PFSK-1 (cell line): ENCODE results near the gene RAD9A.

Source experiments
- POLR2AphosphoS5 ChIP-seq: IDR thresholded peaks from 2 replicates; pipeline ENCODE4 v1.6.1; 2012; ENCODE audit warnings: low read depth, mild to moderate bottlenecking, control low read depth, low read length, moderate library complexity
- SIN3A ChIP-seq: IDR thresholded peaks from 2 replicates; pipeline ENCODE4 v1.6.1; 2012; ENCODE audit warnings: mild to moderate bottlenecking, low read length, moderate library complexity, borderline replicate concordance; ENCODE audit not compliant: insufficient read depth
- TAF1 ChIP-seq: IDR thresholded peaks from 2 replicates; pipeline ENCODE4 v1.6.1; 2012; ENCODE audit warnings: low read length, control low read depth, borderline replicate concordance; ENCODE audit not compliant: insufficient read depth
- TF ChIP-seq, protein P1 (sequence below), 2 experiments: IDR thresholded peaks; 2 replicates each; pipeline versions ENCODE4 v1.6.1 to v1.8.0; 2011 to 2012; ENCODE audit warnings: low read depth in 2 of 2, low read length in 2 of 2, control low read depth in 1 of 2, inconsistent platforms in 1 of 2, mild to moderate bottlenecking in 1 of 2, moderate library complexity in 1 of 2; ENCODE audit not compliant: insufficient read depth in 1 of 2

DNA sequence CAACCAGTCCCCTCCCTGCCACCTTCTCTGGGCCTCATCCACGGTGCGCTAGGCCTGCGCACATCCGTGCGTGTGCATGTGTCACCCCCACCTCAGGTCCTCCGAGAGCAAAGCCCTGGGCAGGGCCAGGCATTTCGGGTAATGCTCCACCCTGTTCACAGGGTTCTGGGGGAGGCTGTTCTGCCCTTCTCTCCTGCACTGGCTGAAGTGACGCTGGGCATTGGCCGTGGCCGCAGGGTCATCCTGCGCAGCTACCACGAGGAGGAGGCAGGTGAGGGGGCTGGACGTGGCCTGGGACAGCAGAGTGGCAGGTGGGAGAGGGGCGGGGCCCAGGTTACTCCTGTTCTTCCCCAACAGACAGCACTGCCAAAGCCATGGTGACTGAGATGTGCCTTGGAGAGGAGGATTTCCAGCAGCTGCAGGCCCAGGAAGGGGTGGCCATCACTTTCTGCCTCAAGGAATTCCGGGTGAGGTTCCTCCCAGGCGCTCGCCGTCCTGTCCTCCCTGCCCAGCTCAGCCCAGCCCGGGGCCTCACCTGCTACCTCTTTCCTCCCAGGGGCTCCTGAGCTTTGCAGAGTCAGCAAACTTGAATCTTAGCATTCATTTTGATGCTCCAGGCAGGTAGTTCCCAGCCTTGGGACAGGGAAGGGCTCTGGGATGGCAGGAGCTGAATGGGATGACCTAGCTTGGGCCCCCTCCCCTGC lies 3.9 kb downstream of the RAD9A start:
- TF ChIP-seq SIN3A = no peak
- TF ChIP-seq, protein P1, sequence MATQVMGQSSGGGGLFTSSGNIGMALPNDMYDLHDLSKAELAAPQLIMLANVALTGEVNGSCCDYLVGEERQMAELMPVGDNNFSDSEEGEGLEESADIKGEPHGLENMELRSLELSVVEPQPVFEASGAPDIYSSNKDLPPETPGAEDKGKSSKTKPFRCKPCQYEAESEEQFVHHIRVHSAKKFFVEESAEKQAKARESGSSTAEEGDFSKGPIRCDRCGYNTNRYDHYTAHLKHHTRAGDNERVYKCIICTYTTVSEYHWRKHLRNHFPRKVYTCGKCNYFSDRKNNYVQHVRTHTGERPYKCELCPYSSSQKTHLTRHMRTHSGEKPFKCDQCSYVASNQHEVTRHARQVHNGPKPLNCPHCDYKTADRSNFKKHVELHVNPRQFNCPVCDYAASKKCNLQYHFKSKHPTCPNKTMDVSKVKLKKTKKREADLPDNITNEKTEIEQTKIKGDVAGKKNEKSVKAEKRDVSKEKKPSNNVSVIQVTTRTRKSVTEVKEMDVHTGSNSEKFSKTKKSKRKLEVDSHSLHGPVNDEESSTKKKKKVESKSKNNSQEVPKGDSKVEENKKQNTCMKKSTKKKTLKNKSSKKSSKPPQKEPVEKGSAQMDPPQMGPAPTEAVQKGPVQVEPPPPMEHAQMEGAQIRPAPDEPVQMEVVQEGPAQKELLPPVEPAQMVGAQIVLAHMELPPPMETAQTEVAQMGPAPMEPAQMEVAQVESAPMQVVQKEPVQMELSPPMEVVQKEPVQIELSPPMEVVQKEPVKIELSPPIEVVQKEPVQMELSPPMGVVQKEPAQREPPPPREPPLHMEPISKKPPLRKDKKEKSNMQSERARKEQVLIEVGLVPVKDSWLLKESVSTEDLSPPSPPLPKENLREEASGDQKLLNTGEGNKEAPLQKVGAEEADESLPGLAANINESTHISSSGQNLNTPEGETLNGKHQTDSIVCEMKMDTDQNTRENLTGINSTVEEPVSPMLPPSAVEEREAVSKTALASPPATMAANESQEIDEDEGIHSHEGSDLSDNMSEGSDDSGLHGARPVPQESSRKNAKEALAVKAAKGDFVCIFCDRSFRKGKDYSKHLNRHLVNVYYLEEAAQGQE (IDR thresholded peaks at IDR 0.05; ENCODE audit: insufficient read depth in 1 of 2, low read depth in 2 of 2, low read length in 2 of 2) = no peak
- TF ChIP-seq POLR2AphosphoS5 = no peak
- no peak for TF ChIP-seq TAF1
